Karpas-422 (cell line): Measurements from ENCODE around the gene RASSF4. TPM values are rescaled to one million over a fixed set of nuclear protein-coding genes. Genes with fewer than 3 reads are reported as not detected.

Experiments used
- DNase-seq: peaks from one replicate; pipeline ENCODE4 v3.0.0-alpha.2; 2015
- H2AFZ ChIP-seq: fragments of 200-600 bp; sonication (generic); 2 replicates; pipeline ENCODE4 v1.6.1; 2014; ENCODE audit warnings: antibody characterized with exemption, low read length, mixed read lengths
- H3K27ac ChIP-seq: fragments of 200-600 bp; sonication (generic); 2 replicates; pipeline ENCODE4 v1.5.1; 2014; ENCODE audit warnings: mild to moderate bottlenecking, low read length, moderate library complexity
- H3K27me3 ChIP-seq: fragments of 200-600 bp; sonication (generic); 2 replicates; pipeline ENCODE4 v1.6.1; 2014; ENCODE audit warnings: low read length, mixed read lengths
- H3K36me3 ChIP-seq: fragments of 200-600 bp; sonication (generic); 2 replicates; pipeline ENCODE4 v1.6.1; 2014; ENCODE audit warnings: low read length, mixed read lengths; ENCODE audit not compliant: insufficient read depth
- H3K4me1 ChIP-seq: fragments of 200-600 bp; sonication (generic); 2 replicates; pipeline ENCODE4 v1.6.1; 2014; ENCODE audit warnings: mild to moderate bottlenecking, low read length, mixed read lengths
- H3K4me2 ChIP-seq: fragments of 200-600 bp; sonication (generic); 2 replicates; pipeline ENCODE4 v1.6.1; 2014; ENCODE audit warnings: low read length, low read depth, mild to moderate bottlenecking; ENCODE audit not compliant: poor library complexity, severe bottlenecking
- H3K4me3 ChIP-seq: fragments of 200-600 bp; sonication (generic); 2 replicates; pipeline ENCODE4 v1.5.1; 2014; ENCODE audit warnings: mild to moderate bottlenecking, antibody characterized with exemption, low read length, mixed read lengths
- H3K79me2 ChIP-seq: fragments of 200-600 bp; sonication (generic); 2 replicates; pipeline ENCODE4 v1.6.1; 2014; ENCODE audit warnings: mild to moderate bottlenecking, low read length, mixed read lengths
- H3K9ac ChIP-seq: fragments of 200-600 bp; sonication (generic); 2 replicates; pipeline ENCODE4 v1.6.0; 2014; ENCODE audit warnings: low read length
- H3K9me2 ChIP-seq: fragments of 200-600 bp; sonication (generic), shearing (Covaris generic); replicated peaks from 2 replicates; pipeline ENCODE4 v1.6.0; 2014; ENCODE audit warnings: mild to moderate bottlenecking, low read length, moderate library complexity; ENCODE audit not compliant: insufficient read depth
- H3K9me3 ChIP-seq: fragments of 300-700, 200-600 bp; sonication (generic); 2 replicates; pipeline ENCODE4 v1.6.1; 2014; ENCODE audit warnings: low read length, mixed read lengths
- H4K20me1 ChIP-seq: fragments of 200-600 bp; sonication (generic); 2 replicates; pipeline ENCODE4 v1.6.1; 2014; ENCODE audit warnings: mild to moderate bottlenecking, antibody characterized with exemption, low read length, low read depth; ENCODE audit not compliant: insufficient read depth
- total RNA-seq: library from RNA; depleted of rRNA; stranded (reverse); fragments of >200 nt; shearing (Covaris generic); gene quantifications from 2 replicates; pipeline ENCODE4 v1.2.3, GENCODE V29; 2014; ENCODE audit warnings: low replicate concordance

Gene RASSF4
- total RNA-seq, 1 experiment from 2014 or later: 3.6 TPM

- Histone ChIP-seq H3K4me2 (no peak overlapping the region), H3K9me2 (no peaks in the 10 kb centered on the region), H3K36me3 (no peaks in the 10 kb centered on the region; the same call in 1 of the 2 replicates), H3K79me2 (peaks cover 4% of the 10 kb centered on the region; the same call in 1 of the 2 replicates), H2AFZ (no peak overlapping the region), H4K20me1 (peaks cover 4% of the 10 kb centered on the region; the same call in 1 of the 2 replicates), H3K9ac (0 out of 2 replicates have a peak overlapping the region, but pooled peaks have one; percentile 12), H3K9me3 (no peaks in the 10 kb centered on the region), H3K27ac (no peak overlapping the region), H3K27me3 (no peaks in the 10 kb centered on the region; the same call in 1 of the 2 replicates), H3K4me3 (no peak overlapping the region), H3K4me1 (peaks cover 68% of the 10 kb centered on the region)
- DNase-seq: no peak
These were observed 1.1 kb downstream of the RASSF4 start for GRCh38 chr10:44960482-44961229.

DNA sequence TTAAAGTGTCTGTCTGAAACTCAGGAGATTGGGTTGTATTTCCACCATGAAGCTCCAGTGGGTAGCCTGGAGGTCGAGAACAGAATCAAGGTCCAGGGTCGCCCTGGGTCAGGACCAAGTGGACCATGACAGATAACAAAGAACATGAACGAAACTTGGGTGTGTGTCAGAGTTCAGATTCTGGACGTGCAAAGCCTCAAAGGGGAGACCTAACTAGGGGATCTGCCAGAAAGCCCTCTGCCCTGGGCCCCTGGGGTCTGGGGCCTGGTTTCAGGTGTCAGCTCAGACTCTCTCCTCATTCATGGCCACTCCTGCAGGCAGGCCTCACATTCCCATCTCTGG lies 1.6 kb downstream of the RASSF4 start:
- Histone ChIP-seq H3K27me3 (no peaks in the 10 kb centered on the region; the same call in 1 of the 2 replicates), H3K4me1 (peaks cover 73% of the 10 kb centered on the region), H3K4me2 (no peak overlapping the region), H3K27ac (no peak overlapping the region), H3K36me3 (no peaks in the 10 kb centered on the region; the same call in 1 of the 2 replicates), H3K9me2 (no peaks in the 10 kb centered on the region), H2AFZ (no peak overlapping the region), H3K9ac (0 out of 2 replicates have a peak overlapping the region, but pooled peaks have one; percentile 12), H4K20me1 (peaks cover 4% of the 10 kb centered on the region; the same call in 1 of the 2 replicates), H3K4me3 (no peak overlapping the region), H3K9me3 (no peaks in the 10 kb centered on the region), H3K79me2 (peaks cover 4% of the 10 kb centered on the region; the same call in 1 of the 2 replicates)
- no peak for DNase-seq

DNA sequence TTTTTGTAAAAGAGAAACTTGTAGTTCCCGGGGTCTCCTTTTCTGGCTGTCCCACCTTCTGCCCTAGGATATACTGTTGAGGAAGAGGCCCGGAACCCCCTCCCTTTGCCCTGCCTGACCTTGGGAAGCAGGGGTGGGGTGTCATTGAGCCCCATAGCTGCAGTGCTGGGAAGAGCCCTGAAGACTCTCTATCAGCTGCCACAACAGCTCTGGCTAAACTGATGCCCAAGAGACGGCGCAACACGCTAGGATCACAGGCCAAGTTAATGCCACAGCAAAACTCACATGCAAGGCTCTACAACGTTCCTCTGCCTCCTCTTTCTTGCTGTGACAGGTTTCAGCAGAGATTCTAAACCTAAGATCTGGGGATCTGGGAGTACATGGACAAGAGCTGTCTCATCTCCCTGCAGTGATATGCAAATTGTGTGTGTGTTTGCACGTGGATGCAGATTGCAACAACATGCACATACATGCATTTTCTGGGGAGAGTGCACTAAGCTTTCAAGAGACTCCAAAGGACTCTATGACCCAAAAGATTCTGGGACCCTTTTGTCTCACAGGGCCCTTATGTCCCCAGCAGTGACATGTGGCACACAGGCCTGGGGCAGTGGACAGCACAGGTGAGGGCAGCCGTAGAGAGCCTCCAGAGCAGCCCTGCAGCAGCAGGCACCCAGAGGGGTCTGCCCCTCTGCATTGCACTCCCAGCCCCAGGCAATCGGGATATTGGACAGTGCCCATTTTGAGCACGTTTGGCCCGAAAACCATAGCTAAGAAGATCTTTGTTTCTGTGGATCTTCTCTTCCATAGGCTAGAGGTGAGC lies 2.5 kb downstream of the RASSF4 start:
- Histone ChIP-seq H3K4me1 (peaks cover 80% of the 10 kb centered on the region), H3K27me3 (no peaks in the 10 kb centered on the region; the same call in 1 of the 2 replicates), H3K9ac (no peak overlapping the region), H2AFZ (no peak overlapping the region), H4K20me1 (peaks cover 4% of the 10 kb centered on the region; the same call in 1 of the 2 replicates), H3K4me2 (no peak overlapping the region), H3K79me2 (peaks cover 4% of the 10 kb centered on the region; the same call in 1 of the 2 replicates), H3K9me2 (no peaks in the 10 kb centered on the region), H3K4me3 (no peak overlapping the region), H3K9me3 (no peaks in the 10 kb centered on the region), H3K27ac (no peak overlapping the region), H3K36me3 (no peaks in the 10 kb centered on the region; the same call in 1 of the 2 replicates)
- no peak for DNase-seq

DNA sequence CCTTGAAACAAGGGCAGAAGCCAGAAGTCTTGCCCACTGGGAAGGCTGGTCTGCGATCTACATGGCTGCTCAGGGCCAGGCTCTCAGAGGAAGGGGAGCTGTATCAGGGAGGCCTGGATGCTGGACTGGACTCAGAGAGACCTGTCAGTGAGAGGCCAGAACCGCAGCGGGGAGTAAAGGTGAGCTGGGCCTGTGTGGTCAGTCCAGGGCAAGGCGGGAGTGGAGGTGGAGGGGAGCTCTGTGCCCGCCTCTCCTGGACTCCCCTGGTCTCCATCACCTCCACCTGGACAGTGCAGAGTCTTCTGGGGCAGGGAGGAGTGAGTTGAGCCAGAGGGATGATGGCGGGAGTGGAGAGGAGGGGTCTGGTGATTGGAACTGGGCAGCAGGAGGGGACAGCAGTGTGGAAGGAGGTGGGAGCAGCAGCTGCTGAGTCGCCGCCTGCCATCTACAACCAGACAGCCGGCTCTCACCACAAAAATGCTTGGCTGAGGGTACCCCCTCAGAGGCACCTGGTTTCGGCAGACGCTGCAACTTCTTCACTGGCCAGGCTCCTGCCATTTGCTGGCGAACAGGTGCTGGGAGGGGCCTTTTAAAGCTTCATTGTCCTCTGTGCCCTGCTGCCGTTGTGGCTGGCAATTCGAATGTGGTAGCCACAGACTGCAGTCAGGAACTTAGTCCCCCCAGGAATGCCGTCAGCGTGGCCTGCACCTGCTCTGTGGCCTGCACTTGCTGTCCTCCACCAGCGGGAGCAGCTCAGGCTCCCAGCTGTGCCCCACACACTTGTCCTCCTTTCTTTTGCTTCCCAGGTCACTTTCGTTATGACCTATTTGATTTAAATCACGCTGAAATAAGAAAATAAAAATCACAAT lies 3.5 kb downstream of the RASSF4 start:
- H2AFZ ChIP-seq: peak overlapping the region; percentile 74; the same call in 1 of the 2 replicates
- no peaks in the 10 kb centered on the region for H3K9me2 ChIP-seq
- peak overlapping the region; percentile 29 for H3K4me3 ChIP-seq
- H3K36me3 ChIP-seq: no peaks in the 10 kb centered on the region
- H3K79me2 ChIP-seq: peaks cover 3% of the 10 kb centered on the region; the same call in 1 of the 2 replicates
- no peaks in the 10 kb centered on the region for H3K9me3 ChIP-seq
- no peaks in the 10 kb centered on the region for H4K20me1 ChIP-seq
- H3K27ac ChIP-seq: peak overlapping the region; percentile 76
- H3K27me3 ChIP-seq: no peaks in the 10 kb centered on the region
- H3K9ac ChIP-seq: peak overlapping the region; percentile 56
- H3K4me2 ChIP-seq: peak overlapping the region; percentile 62
- peak; percentile 72 for DNase-seq
- H3K4me1 ChIP-seq: peaks cover 87% of the 10 kb centered on the region

- H3K27me3 ChIP-seq: no peaks in the 10 kb centered on the region
- H3K4me3 ChIP-seq: peak overlapping the region; percentile 29
- peak overlapping the region; percentile 62 for H3K4me2 ChIP-seq
- peak overlapping the region; percentile 56 for H3K9ac ChIP-seq
- no peaks in the 10 kb centered on the region for H3K36me3 ChIP-seq
- DNase-seq: peak; percentile 72
- H4K20me1 ChIP-seq: no peaks in the 10 kb centered on the region
- no peaks in the 10 kb centered on the region for H3K9me3 ChIP-seq
- no peaks in the 10 kb centered on the region for H3K9me2 ChIP-seq
- no peaks in the 10 kb centered on the region for H3K79me2 ChIP-seq
- H3K4me1 ChIP-seq: peaks cover 84% of the 10 kb centered on the region
- peak overlapping the region; percentile 74 for H2AFZ ChIP-seq
- H3K27ac ChIP-seq: peak overlapping the region; percentile 76
These were observed 4.4 kb downstream of the RASSF4 start for GRCh38 chr10:44963772-44964633.

DNA sequence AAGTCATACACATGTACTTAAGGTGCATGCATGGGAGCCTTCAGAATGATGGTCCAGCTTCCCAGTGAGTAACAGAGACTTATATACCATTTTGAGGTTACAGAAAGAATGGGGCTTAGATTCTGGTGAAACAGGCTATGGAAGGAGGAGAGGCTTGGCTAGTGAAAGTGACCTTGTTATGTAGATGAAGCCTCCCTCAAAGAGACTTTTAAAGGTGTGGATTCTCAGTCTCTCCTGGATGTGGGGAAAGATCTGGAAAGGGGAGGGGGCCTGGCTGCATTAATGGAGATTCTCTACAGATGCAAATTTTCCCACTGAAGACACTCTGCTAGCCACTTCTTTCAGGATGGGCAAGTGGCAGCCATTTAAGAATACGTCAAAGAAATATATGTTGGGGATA lies 5.5 kb downstream of the RASSF4 start:
- Histone ChIP-seq H3K4me3 (no peak overlapping the region), H4K20me1 (no peaks in the 10 kb centered on the region), H3K4me2 (peak overlapping the region; percentile 62), H3K27ac (peak overlapping the region; percentile 76), H3K9me3 (no peaks in the 10 kb centered on the region), H3K9me2 (no peaks in the 10 kb centered on the region), H3K9ac (peak overlapping the region; percentile 56; the same call in 1 of the 2 replicates), H2AFZ (peak overlapping the region; percentile 57; the same call in 1 of the 2 replicates), H3K79me2 (no peaks in the 10 kb centered on the region), H3K36me3 (no peaks in the 10 kb centered on the region), H3K4me1 (peaks cover 79% of the 10 kb centered on the region), H3K27me3 (no peaks in the 10 kb centered on the region)
- no peak for DNase-seq

- Histone ChIP-seq H3K27me3 (no peaks in the 10 kb centered on the region), H2AFZ (peak overlapping the region; percentile 57), H3K79me2 (no peaks in the 10 kb centered on the region), H4K20me1 (no peaks in the 10 kb centered on the region), H3K9me3 (no peaks in the 10 kb centered on the region), H3K9me2 (no peaks in the 10 kb centered on the region), H3K27ac (peak overlapping the region; percentile 76; the same call in 1 of the 2 replicates), H3K4me1 (peaks cover 77% of the 10 kb centered on the region), H3K36me3 (no peaks in the 10 kb centered on the region), H3K4me3 (peak overlapping the region; percentile 2; the same call in 1 of the 2 replicates), H3K9ac (peak overlapping the region; percentile 35), H3K4me2 (peak overlapping the region; percentile 62)
- DNase-seq: peak; percentile 47
These were observed 6.1 kb downstream of the RASSF4 start for GRCh38 chr10:44965651-44966097.
